Stimulated activated CD4-positive, alpha-beta T cell treated with anti-CD3 and anti-CD28 coated beads, Interleukin-2, amount 100 ng/mL, for 24 hours (primary cell): Measurements from ENCODE around the gene SNED1.
A peak's percentile ranks its signal among the peaks of the same experiment; 100 is the strongest.

Experiments
- DNase-seq, 2 donors: peaks; one replicate each; pipeline ENCODE4 v3.0.0-alpha.2; 2020

The SNED1 gene

GRCh38 chr2:241030883-241031282 is 32.5 kb downstream of the SNED1 start:
- DNase-seq, result no peak

GRCh38 chr2:241031436-241032165 is 33.2 kb downstream of the SNED1 start:
- DNase-seq, result peak in 1 of 2 donors; percentile 13

GRCh38 chr2:241033336-241033987 is 35.0 kb downstream of the SNED1 start:
- no peak for DNase-seq

- DNase-seq, result peak in 1 of 2 donors; percentile 14
These were observed 35.6 kb downstream of the SNED1 start for GRCh38 chr2:241033994-241034393.

- DNase-seq, result peak in 1 of 2 donors; percentile 15
These were observed 36.2 kb downstream of the SNED1 start for GRCh38 chr2:241034490-241035141.

- DNase-seq, result peak in 1 of 2 donors; percentile 22
These were observed 36.9 kb downstream of the SNED1 start for GRCh38 chr2:241035142-241035817.

GRCh38 chr2:241035818-241036396 is 37.5 kb downstream of the SNED1 start:
- DNase-seq, result no peak

GRCh38 chr2:241036397-241036963 is 38.1 kb downstream of the SNED1 start:
- peak; percentile 51 to 53 for DNase-seq

- peak in 1 of 2 donors; percentile 17 for DNase-seq
These were observed 38.6 kb downstream of the SNED1 start for GRCh38 chr2:241036964-241037421.

GRCh38 chr2:241037498-241037897 is 39.1 kb downstream of the SNED1 start:
- peak in 1 of 2 donors; percentile 13 for DNase-seq

- DNase-seq, result peak in 1 of 2 donors; percentile 15
These were observed 40.2 kb downstream of the SNED1 start for GRCh38 chr2:241038374-241039180.

GRCh38 chr2:241039416-241039815 is 41.0 kb downstream of the SNED1 start:
- DNase-seq, result peak in 1 of 2 donors; percentile 13

- peak in 1 of 2 donors; percentile 12 for DNase-seq
These were observed 41.8 kb downstream of the SNED1 start for GRCh38 chr2:241040081-241040803.

- peak in 1 of 2 donors; percentile 13 for DNase-seq
These were observed 43.3 kb downstream of the SNED1 start for GRCh38 chr2:241041589-241042158.

- no peak for DNase-seq
These were observed 45.2 kb downstream of the SNED1 start for GRCh38 chr2:241043581-241043980.

GRCh38 chr2:241047253-241048010 is 49.0 kb downstream of the SNED1 start:
- DNase-seq, result no peak

GRCh38 chr2:241048149-241048948 is 49.9 kb downstream of the SNED1 start:
- DNase-seq, result peak in 1 of 2 donors; percentile 8

- no peak for DNase-seq
These were observed 50.5 kb downstream of the SNED1 start for GRCh38 chr2:241048949-241049343.
